NCI-H345 treated with DMSO at 0.1 percent for 48 hours (cell line): ENCODE measurements around the gene ITGA8.

ENCODE experiments used
- DNase-seq: peaks from one replicate; lab custom pipeline; 2025; ENCODE audit not compliant: unreplicated experiment; lab: John Stamatoyannopoulos, UW

ITGA8 gene

GRCh38 chr10:15472431-15473395 is 247.0 kb downstream of the ITGA8 start:
- DNase-seq: no peak

GRCh38 chr10:15472008-15472407 is 247.7 kb downstream of the ITGA8 start:
- DNase-seq: no peak

GRCh38 chr10:15469111-15469510 is 250.6 kb downstream of the ITGA8 start:
- no peak for DNase-seq

DNA sequence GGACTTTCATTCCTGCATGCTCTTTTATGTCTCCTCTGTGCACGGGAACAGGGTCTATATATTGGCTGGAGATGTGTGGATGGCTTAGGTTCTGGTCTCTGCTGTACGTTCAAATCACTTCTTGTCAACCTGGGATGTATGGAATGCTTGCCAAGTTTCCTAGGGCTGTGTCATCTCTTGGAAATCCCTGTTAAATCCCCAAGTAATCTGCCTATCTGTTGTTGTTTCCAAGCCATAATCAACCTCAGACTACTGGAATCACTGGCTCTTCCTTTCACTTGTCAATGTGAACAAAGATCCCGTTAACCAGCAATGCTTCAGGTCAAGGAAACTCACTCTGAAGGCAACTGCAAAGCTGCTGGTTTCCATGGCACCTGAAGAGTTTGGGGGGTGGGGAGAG is 255.3 kb downstream of the ITGA8 start:
- no peak for DNase-seq
